HG02763 (cell line): Measurements from ENCODE around the gene PAQR5.

ENCODE experiments used
- ATAC-seq: cut with Tn5 transposase; IDR thresholded peaks from one replicate; pipeline ENCODE4 v1.9.1; 2021; ENCODE audit warnings: mild to moderate bottlenecking, moderate library complexity; ENCODE audit not compliant: unreplicated experiment

Gene PAQR5

DNA sequence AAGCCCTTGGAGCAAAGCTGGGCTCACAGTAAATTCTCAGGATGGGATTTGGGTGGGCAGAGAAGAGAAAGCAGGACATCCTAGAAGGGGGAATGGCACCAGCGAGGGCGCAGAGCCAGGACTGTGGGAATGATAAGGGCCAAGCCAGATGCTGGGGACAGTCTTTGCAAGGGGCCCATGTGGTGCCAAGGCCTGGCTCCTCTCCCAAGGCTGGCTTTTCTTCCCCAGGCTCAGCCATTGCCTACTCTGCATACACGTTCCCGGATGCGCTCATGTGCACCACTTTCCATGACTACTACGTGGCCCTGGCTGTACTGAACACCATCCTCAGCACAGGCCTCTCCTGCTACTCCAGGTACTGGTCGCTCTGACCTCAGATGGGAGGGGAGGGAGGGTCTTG lies 90.7 kb downstream of the PAQR5 start:
- no peak for ATAC-seq

DNA sequence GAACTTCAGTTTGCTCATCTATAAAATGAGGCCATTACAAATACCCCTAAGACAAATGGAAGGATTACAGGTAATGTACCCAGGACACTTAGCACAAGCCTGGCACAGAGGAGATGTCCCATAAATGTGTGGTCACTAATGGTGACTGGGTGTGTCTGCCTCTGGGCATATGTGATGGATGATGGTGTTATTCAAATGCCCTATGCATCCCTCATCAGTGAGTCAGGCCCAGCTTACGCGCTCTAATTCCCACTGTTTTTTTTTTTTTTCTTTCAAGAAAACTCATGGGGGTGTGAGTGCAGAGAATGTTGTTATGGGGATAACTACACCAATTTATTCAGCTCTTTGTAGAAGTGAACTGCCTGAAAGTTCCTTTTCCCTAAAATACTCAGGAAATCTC lies 91.9 kb downstream of the PAQR5 start:
- ATAC-seq, result no peak

DNA sequence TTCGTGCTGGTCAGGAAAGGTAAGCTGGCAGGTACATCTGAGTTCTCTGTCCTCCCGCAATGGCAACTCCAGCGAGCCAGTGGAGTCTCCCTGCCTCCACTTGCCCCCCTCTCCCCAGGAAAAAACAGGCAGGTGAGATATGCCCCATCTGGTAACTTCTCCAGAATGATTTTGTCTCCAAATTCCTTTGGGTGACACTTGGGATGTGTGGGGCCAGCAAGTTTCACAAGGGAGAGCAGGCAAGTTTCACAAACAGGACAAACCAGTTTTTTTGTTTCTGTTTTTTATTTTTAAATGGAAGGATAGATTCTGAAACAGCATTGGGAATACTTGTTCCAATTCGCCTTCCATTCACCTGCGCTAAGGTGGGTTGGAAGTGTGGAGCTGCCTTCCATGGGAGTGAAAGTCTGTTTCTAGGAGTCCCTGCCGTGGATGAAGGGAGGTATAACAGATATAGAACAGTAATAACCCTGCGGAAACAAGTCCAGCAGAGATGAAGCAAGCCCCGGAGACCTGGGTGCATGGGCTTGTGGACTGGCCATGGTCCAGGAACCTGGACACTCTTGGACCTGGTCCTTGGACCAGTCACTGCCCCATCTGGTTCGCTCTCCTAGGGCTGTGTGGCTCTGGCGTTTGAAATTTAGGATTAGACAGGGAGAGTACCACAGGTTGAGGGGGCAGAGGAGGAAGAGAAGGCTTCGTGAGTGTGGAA lies 92.5 kb downstream of the PAQR5 start:
- no peak for ATAC-seq

DNA sequence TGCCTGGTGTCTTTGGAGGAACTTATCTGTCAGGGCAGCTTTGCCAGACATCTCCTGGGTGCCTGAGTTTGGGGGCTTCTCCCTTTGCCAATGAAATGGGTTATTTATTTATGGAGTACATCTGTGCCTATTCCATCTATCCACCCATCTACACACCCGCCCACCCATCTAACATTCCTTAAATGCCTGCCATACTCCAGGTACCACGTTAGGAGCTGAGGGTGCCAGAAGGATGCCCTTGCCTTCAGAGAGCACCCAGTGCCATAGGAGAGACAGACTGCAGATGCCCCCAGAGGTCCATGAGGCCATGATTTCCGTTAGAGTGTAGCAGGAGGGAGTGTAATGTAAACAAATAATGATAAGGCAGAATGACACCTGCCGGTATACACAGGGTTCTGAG lies 93.6 kb downstream of the PAQR5 start:
- ATAC-seq, result no peak

DNA sequence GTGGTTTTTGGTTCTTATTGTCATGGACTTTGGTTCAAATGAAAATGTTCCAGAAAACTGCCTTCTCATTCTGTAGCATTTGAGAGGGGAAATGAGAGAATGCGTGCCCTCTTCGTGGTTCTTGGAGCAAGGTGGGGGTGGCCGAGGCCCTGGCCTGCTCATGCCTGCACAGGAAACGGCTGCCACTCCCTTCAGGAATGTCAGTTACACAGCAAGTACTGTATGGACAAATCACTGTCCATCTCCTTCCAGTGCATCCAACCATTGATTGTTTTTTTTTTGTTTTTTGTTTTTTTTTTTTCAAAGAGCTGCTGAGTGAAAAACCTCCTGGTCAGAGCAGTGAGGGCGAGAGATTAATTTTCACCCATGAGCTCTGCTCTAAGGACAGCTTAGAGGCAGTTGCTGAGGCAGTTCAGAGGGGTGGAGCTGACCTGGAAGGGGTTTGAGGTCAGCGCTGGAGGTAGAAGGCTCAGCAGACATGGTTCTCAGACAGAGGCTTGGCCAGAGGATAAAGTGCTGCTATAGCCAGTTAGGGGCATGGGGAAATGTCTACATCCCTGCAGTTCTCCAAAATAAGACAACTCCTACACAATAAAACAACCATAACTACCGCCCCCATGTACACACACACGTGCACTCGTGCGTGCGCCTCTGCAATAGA lies 95.2 kb downstream of the PAQR5 start:
- no peak for ATAC-seq

GRCh38 chr15:69394556-69395282 lies 96.0 kb downstream of the PAQR5 start:
- peak; percentile 51 for ATAC-seq

DNA sequence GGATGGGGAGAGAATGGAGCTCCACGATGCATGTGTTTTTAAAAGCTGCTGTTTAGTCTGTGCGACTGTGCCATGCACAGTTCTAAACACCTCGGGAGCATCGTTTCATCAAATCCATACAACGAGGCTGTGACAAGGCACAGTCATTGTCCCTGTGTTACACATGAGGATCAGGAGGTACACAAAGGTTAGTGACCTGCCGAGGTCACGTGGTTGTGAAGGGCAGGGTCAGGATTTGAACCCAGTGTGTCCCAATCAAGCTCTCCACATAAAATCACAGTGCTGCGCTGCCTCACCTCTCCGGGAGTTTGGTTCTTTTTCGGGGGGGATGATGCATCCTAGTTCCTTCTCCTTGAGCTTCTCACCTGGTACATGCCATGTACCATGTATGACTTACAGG lies 96.7 kb downstream of the PAQR5 start:
- ATAC-seq, result no peak

GRCh38 chr15:69395991-69396390 lies 97.3 kb downstream of the PAQR5 start:
- no peak for ATAC-seq

GRCh38 chr15:69398491-69398891 lies 99.8 kb downstream of the PAQR5 start:
- no peak for ATAC-seq

DNA sequence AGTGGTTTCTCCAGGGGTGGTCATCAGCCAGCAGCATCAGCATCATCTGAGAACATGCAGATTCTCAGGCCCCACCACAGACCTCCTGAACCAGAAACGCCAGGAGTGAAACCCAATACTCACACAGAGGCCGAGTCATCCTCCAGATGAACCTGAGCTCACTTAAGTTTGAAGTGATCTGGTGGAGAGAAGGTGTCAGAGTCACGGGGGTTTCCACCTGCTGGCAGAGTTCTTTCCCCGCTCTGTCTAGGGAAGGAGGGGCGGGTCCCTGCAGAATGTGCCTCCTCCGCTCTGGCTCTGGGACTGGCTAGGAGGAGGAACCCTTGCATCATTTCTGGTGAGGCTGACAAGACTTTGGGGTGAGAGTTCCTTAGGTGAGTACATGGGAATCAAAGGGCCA lies 102.1 kb downstream of the PAQR5 start:
- no peak for ATAC-seq

DNA sequence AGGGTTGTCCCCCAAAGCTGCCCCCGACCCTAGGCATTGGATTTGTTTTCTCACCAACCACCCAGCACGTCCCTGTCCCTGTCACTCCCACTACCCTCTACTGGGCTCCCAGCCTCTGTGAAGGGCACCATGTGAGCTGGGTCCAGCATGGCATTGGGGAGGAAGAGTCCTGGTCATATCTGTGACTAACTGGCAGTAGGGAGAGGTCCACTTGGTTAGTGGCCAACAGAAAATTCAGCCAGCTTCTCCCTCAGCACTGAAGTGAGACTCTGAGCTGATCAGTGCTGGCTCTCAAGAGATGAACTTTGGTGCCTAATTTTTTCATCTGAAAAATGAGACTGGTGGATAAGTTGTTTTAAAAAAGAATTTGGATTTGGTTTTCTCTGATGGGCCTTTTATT lies 104.1 kb downstream of the PAQR5 start:
- no peak for ATAC-seq

DNA sequence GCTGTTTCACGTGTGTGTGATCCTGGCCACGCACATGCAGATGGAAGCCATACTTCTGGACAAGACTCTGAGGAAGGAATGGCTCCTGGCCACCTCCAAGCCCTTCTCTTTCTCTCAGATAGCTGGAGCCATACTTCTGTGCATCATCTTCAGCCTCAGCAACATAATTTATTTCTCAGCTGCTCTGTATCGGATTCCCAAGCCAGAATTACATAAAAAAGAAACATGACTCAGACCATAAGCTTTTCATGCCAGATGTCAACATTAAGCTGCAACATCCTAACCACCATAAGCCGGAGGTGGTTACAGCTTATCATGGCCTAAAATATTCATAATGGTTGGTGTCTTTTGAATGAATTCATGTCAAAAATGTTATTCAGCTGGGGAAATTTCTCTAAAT lies 104.9 kb downstream of the PAQR5 start:
- ATAC-seq, result no peak

- no peak for ATAC-seq
Measured at GRCh38 chr15:69405110-69405509, 106.4 kb downstream of the PAQR5 start.

GRCh38 chr15:69407719-69408400 lies 109.1 kb downstream of the PAQR5 start:
- ATAC-seq, result no peak

- no peak for ATAC-seq
Measured at GRCh38 chr15:69408841-69409240, 110.1 kb downstream of the PAQR5 start.

- ATAC-seq, result no peak
Measured at GRCh38 chr15:69410248-69410874, 111.6 kb downstream of the PAQR5 start.

GRCh38 chr15:69412274-69412673 lies 113.6 kb downstream of the PAQR5 start:
- no peak for ATAC-seq

GRCh38 chr15:69412701-69413100 lies 114.0 kb downstream of the PAQR5 start:
- ATAC-seq, result no peak

- peak; percentile 94 for ATAC-seq
Measured at GRCh38 chr15:69413822-69414700, 115.3 kb downstream of the PAQR5 start, which contains the start of gene KIF23. Gene KIF23 (plus strand): TSS chr15:69414349. CDS start chr15:69414466, 117 bp downstream.

- ATAC-seq, result peak; percentile 25
Measured at GRCh38 chr15:69414701-69415167, 116.0 kb downstream of the PAQR5 start.
